ENCODE data around the gene NF1.

DNA sequence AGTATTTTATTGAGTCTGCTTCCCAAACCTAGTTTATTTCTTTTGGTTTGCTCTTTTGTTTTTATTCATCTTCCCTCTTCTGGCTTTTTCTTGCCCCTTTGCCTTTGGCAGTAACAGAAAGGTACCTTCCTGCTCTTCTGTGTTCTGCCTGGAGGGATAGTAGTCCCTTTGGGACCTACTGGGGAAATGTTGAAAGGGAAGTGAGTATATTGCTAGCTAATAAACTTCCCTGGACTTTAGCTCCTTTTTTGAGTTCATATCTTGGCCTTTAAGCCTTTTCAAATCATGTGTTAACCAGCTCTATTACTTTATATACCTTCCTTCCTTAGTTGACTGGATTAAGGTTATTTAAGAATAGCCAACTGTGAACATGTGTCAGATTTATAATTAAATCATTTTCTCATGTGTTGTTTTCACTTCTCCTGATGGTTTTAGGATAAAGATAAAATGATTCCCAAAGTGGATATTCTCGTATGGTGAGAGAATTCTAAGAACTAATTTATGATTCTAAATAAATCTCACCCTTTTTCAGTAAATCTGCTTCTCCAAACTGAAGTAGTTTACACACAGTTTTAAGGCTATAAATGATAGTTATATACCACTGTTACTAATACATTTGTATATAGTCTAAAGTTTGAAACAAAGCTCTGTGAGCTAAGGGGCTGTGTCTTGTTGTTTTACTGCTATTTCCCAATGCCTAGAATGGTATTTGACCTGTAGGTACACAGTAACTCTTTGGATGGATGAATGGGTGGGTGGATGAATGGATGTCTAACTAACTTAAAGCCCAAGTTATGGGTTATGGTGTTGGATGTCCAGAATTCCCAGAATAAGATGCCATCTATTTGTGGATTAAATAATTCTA, 156.6 kb downstream of the NF1 start:
- TF ChIP-seq, protein P1, sequence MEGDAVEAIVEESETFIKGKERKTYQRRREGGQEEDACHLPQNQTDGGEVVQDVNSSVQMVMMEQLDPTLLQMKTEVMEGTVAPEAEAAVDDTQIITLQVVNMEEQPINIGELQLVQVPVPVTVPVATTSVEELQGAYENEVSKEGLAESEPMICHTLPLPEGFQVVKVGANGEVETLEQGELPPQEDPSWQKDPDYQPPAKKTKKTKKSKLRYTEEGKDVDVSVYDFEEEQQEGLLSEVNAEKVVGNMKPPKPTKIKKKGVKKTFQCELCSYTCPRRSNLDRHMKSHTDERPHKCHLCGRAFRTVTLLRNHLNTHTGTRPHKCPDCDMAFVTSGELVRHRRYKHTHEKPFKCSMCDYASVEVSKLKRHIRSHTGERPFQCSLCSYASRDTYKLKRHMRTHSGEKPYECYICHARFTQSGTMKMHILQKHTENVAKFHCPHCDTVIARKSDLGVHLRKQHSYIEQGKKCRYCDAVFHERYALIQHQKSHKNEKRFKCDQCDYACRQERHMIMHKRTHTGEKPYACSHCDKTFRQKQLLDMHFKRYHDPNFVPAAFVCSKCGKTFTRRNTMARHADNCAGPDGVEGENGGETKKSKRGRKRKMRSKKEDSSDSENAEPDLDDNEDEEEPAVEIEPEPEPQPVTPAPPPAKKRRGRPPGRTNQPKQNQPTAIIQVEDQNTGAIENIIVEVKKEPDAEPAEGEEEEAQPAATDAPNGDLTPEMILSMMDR (conservative IDR thresholded peaks at IDR 0.05; ENCODE audit: low read depth, low read length): no peak
- no peak for TF ChIP-seq EZH2 (IDR thresholded peaks at IDR 0.05; ENCODE audit: low read length, unreplicated experiment)

Measured in PC-3 (cell line).